SJSA1 (cell line): ENCODE measurements around the gene NAT9. TPM values are rescaled to one million over a fixed set of nuclear protein-coding genes. Genes with fewer than 3 reads are reported as not detected.

ENCODE experiments used
- DNase-seq, 2 experiments: peaks; one replicate each; pipeline ENCODE4 v3.0.0-alpha.2; 2015 to 2020; ENCODE audit warnings: low spot score in 2 of 2, low read depth in 1 of 2
- H3K27ac ChIP-seq: fragments of 250-450 bp; sonication (Bioruptor Pico); 2 replicates; pipeline ENCODE4 v1.5.1; 2020; ENCODE audit warnings: mild to moderate bottlenecking, moderate library complexity
- H3K27me3 ChIP-seq: fragments of 250-450 bp; sonication (Bioruptor Pico); replicated peaks from 2 replicates; pipeline ENCODE4 v1.5.1; 2020; ENCODE audit warnings: mild to moderate bottlenecking, moderate library complexity
- H3K36me3 ChIP-seq: fragments of 250-450 bp; sonication (Bioruptor Pico); 2 replicates; pipeline ENCODE4 v1.5.1; 2020; ENCODE audit warnings: mild to moderate bottlenecking
- H3K4me1 ChIP-seq: fragments of 250-450 bp; sonication (Bioruptor Pico); replicated peaks from 2 replicates; pipeline ENCODE4 v1.6.1; 2021; ENCODE audit warnings: mild to moderate bottlenecking
- H3K4me3 ChIP-seq: fragments of 250-450 bp; sonication (Bioruptor Pico); 2 replicates; pipeline ENCODE4 v1.5.1; 2020; ENCODE audit warnings: mild to moderate bottlenecking
- H3K9me3 ChIP-seq: fragments of 250-450 bp; sonication (Bioruptor Pico); replicated peaks from 2 replicates; pipeline ENCODE4 v1.5.1; 2020; ENCODE audit warnings: mild to moderate bottlenecking
- total RNA-seq: library from RNA; depleted of rRNA; stranded (reverse); fragments of >200 nt; shearing (Covaris generic); gene quantifications from 2 replicates; pipeline ENCODE4 v1.2.3, GENCODE V29; 2014; rRNA removed

NAT9 gene
- total RNA-seq, 1 experiment from 2014 or later = 32.9 TPM

- H3K27ac ChIP-seq = no peak overlapping the region
- H3K9me3 ChIP-seq = peaks cover 6% of the 10 kb centered on the region
- no peak overlapping the region for H3K4me3 ChIP-seq
- H3K27me3 ChIP-seq = peaks cover 34% of the 10 kb centered on the region
- H3K36me3 ChIP-seq = no peaks in the 10 kb centered on the region
- DNase-seq = no peak
- H3K4me1 ChIP-seq = no peaks in the 10 kb centered on the region
Observed at GRCh38 chr17:74723891-74724290, 52.3 kb downstream of the NAT9 start.

- DNase-seq = no peak
- Histone ChIP-seq H3K4me3 (no peak overlapping the region), H3K27me3 (peaks cover 38% of the 10 kb centered on the region), H3K9me3 (no peaks in the 10 kb centered on the region), H3K27ac (no peak overlapping the region), H3K36me3 (no peaks in the 10 kb centered on the region), H3K4me1 (no peaks in the 10 kb centered on the region)
Observed at GRCh38 chr17:74722782-74723181, 53.4 kb downstream of the NAT9 start.

Other genes with a start within 250 kb of the NAT9 start
- not detected in 2 replicates for gene CD300LB, start 244.9 kb downstream of the NAT9 start, total RNA-seq
- not detected in 2 replicates for gene CD300C, start 230.2 kb downstream of the NAT9 start, total RNA-seq
- gene CD300H, start 208.8 kb downstream of the NAT9 start, total RNA-seq = not detected in 2 replicates
- not detected in 2 replicates for gene CD300LD, start 184.1 kb downstream of the NAT9 start, total RNA-seq
- gene CD300E, start 152.6 kb downstream of the NAT9 start, total RNA-seq = not detected in 2 replicates
- not detected in 2 replicates for gene CD300LF, start 63.4 kb downstream of the NAT9 start, total RNA-seq
- 1.6 and 3.0 TPM in 2 replicates for gene RAB37, start 39.1 kb downstream of the NAT9 start, total RNA-seq
- gene NHERF1, start 27.7 kb downstream of the NAT9 start, total RNA-seq = 41.6 and 62.1 TPM in 2 replicates
- gene GRIN2C, start 83.5 kb upstream of the NAT9 start, total RNA-seq = not detected in 2 replicates
- gene FDXR, start 96.6 kb upstream of the NAT9 start, total RNA-seq = 14.5 and 18.3 TPM in 2 replicates
- gene FADS6, start 117.3 kb upstream of the NAT9 start, total RNA-seq = not detected in 2 replicates
- not detected in 2 replicates for gene USH1G, start 146.9 kb upstream of the NAT9 start, total RNA-seq
- gene OTOP2, start 147.9 kb upstream of the NAT9 start, total RNA-seq = not detected in 2 replicates
- not detected in 2 replicates for gene OTOP3, start 159.6 kb upstream of the NAT9 start, total RNA-seq
- gene HID1, start 196.4 kb upstream of the NAT9 start, total RNA-seq = 0.16 TPM in 1 of 2 replicates, not detected in the other
- 9.6 and 14.7 TPM in 2 replicates for gene CDR2L, start 211.3 kb upstream of the NAT9 start, total RNA-seq
- gene MRPL58, start 236.3 kb upstream of the NAT9 start, total RNA-seq = 154 and 186 TPM in 2 replicates